Endothelial cell of umbilical vein (primary cell): Measurements from ENCODE around the gene CFI. TPM values are rescaled to one million over a fixed set of nuclear protein-coding genes. Genes with fewer than 3 reads are reported as not detected.

Experiments
- BruUV-seq: library from RNA; stranded (reverse); fragments of 400-500 nt; replicated peaks from 2 replicates; lab custom pipeline; 2021; lab: Mats Ljungman, UMichigan
- CTCF ChIA-PET: fragments of 300-600, 350-600 bp; sonication (Branson Sonifier 250); formaldehyde crosslinking; loops from one replicate; lab custom pipeline; 2021; ENCODE audit warnings: antibody characterized with exemption, inconsistent platforms; lab: Charles Lee
- POLR2A ChIA-PET: fragments of 300-600, 350-600 bp; sonication (Branson Sonifier 250); formaldehyde crosslinking; loops from one replicate; lab custom pipeline; 2021; ENCODE audit warnings: antibody characterized with exemption, inconsistent platforms; lab: Charles Lee
- DNase-seq: peaks from one replicate; pipeline ENCODE4 v3.0.0-alpha.2; 2011; ENCODE audit warnings: low read depth, low spot score
- FAIRE-seq: peaks from 2 replicates; lab custom pipeline; 2011; peaks lifted over from hg19 to GRCh38; lab: Jason Lieb, UNC
- H2AFZ ChIP-seq: 2 replicates; pipeline ENCODE4 v1.6.0; 2012; ENCODE audit warnings: low read depth, low read length, control low read depth, inconsistent platforms
- H3K27ac ChIP-seq: 2 replicates; pipeline ENCODE4 v1.5.1; 2011; ENCODE audit warnings: low read depth, mild to moderate bottlenecking, control low read depth, low read length, moderate library complexity; ENCODE audit not compliant: insufficient read depth
- H3K27me3 ChIP-seq, 2 experiments: 2 replicates each; pipeline versions ENCODE4 v1.6.0 to v1.6.1; 2011; ENCODE audit warnings: low read length in 2 of 2, mixed read lengths in 1 of 2; ENCODE audit not compliant: control insufficient read depth in 2 of 2, insufficient read depth in 2 of 2
- H3K36me3 ChIP-seq, 2 experiments: 2 replicates in 1 of 2; 3 replicates in 1 of 2; pipeline ENCODE4 v1.5.1; 2011; ENCODE audit warnings: low read length in 2 of 2, mild to moderate bottlenecking in 1 of 2, moderate library complexity in 1 of 2; ENCODE audit not compliant: control insufficient read depth in 2 of 2, insufficient read depth in 2 of 2; ENCODE audit errors: extremely low read depth in 1 of 2
- H3K4me1 ChIP-seq: 3 replicates; pipeline ENCODE4 v1.5.1; 2011; ENCODE audit warnings: mild to moderate bottlenecking, low read length; ENCODE audit not compliant: control insufficient read depth, insufficient read depth; ENCODE audit errors: extremely low read depth
- H3K4me2 ChIP-seq: 2 replicates; pipeline ENCODE4 v1.6.1; 2011; ENCODE audit warnings: low read length, control low read depth, mixed read lengths; ENCODE audit not compliant: insufficient read depth
- H3K4me3 ChIP-seq, 3 experiments: fragments of 200-600 bp in 1 of 3; sonication (generic), shearing (Covaris generic) in 1 of 3; replicated peaks in 1 of 3; 2 replicates each; pipeline ENCODE4 v1.5.1; 2011 to 2016; ENCODE audit warnings: control low read depth in 3 of 3, low read length in 3 of 3, mild to moderate bottlenecking in 2 of 3, inconsistent platforms in 1 of 3, low read depth in 1 of 3, moderate library complexity in 1 of 3; ENCODE audit not compliant: insufficient read depth in 1 of 3
- H3K79me2 ChIP-seq: 2 replicates; pipeline ENCODE4 v1.6.0; 2012; ENCODE audit warnings: low read length, inconsistent platforms; ENCODE audit not compliant: control insufficient read depth, insufficient read depth
- H3K9ac ChIP-seq: replicated peaks from 2 replicates; pipeline ENCODE3; 2011; ENCODE audit warnings: low read length, control low read depth; ENCODE audit not compliant: insufficient read depth; ENCODE audit errors: extremely low read depth
- H3K9me1 ChIP-seq: replicated peaks from 3 replicates; pipeline ENCODE4 v1.6.0; 2011; ENCODE audit warnings: mild to moderate bottlenecking, low read length; ENCODE audit not compliant: control insufficient read depth, insufficient read depth; ENCODE audit errors: extremely low read depth
- H3K9me3 ChIP-seq: replicated peaks from 2 replicates; pipeline ENCODE4 v1.5.1; 2012; ENCODE audit warnings: low read length, inconsistent platforms; ENCODE audit not compliant: control insufficient read depth, insufficient read depth
- H4K20me1 ChIP-seq: replicated peaks from 2 replicates; pipeline ENCODE3; 2011; ENCODE audit warnings: mild to moderate bottlenecking, low read length; ENCODE audit not compliant: control insufficient read depth, insufficient read depth; ENCODE audit errors: extremely low read depth
- CTCF ChIP-seq, 2 donors: IDR thresholded peaks; 1 replicate in 1 of 2; 2 replicates in 1 of 2; pipeline ENCODE4 v1.5.1; 2011; ENCODE audit warnings: low read length in 2 of 2, mild to moderate bottlenecking in 2 of 2, moderate library complexity in 2 of 2, control low read depth in 1 of 2, inconsistent platforms in 1 of 2, low read depth in 1 of 2; ENCODE audit not compliant: insufficient read depth in 1 of 2; ENCODE audit errors: extremely low read depth in 1 of 2
- EZH2 ChIP-seq: IDR thresholded peaks from 2 replicates; pipeline ENCODE4 v1.6.1; 2012; ENCODE audit warnings: borderline replicate concordance, low read depth, mild to moderate bottlenecking, moderate library complexity, low read length, inconsistent platforms; ENCODE audit not compliant: severe bottlenecking
- FOS ChIP-seq: IDR thresholded peaks from 2 replicates; pipeline ENCODE4 v1.6.1; 2011; ENCODE audit warnings: mild to moderate bottlenecking, low read length, moderate library complexity, borderline replicate concordance; ENCODE audit not compliant: insufficient read depth
- GATA2 ChIP-seq: IDR thresholded peaks from 2 replicates; pipeline ENCODE4 v1.7.0; 2011; ENCODE audit warnings: low read depth, mild to moderate bottlenecking, moderate library complexity, mixed read lengths, low read length; ENCODE audit not compliant: insufficient read length, insufficient read depth
- JUN ChIP-seq: IDR thresholded peaks from 2 replicates; pipeline ENCODE4 v1.6.1; 2011; ENCODE audit warnings: borderline replicate concordance, low read depth; ENCODE audit not compliant: insufficient read length, insufficient read depth
- MYC ChIP-seq: IDR thresholded peaks from one replicate; pipeline ENCODE4 v1.6.1; 2011; ENCODE audit warnings: mild to moderate bottlenecking, low read depth, low read length
- POLR2A ChIP-seq: IDR thresholded peaks from 2 replicates; pipeline ENCODE4 v1.6.1; 2012; ENCODE audit warnings: low read depth, mild to moderate bottlenecking, control low read depth, low read length
- POLR2AphosphoS5 ChIP-seq: IDR thresholded peaks from 2 replicates; pipeline ENCODE4 v1.6.1; 2012; ENCODE audit warnings: low read depth, mild to moderate bottlenecking, control low read depth, low read length, moderate library complexity; ENCODE audit not compliant: insufficient read depth
- dilution Hi-C: fragments of 300-500 bp; cut with MboI; formaldehyde crosslinking; loops from one replicate; pipeline ENCODE4 v1.15.0; 2019; ENCODE audit warnings: low sequenced_read_pairs; ENCODE audit not compliant: extremely low pct_ligation_motif_present
- intact Hi-C: fragments of 100-400 bp; cut with micrococcal nuclease; formaldehyde crosslinking; loops from one replicate; pipeline ENCODE4 v1.10.0; 2022
- polyA plus RNA-seq, 4 experiments: library from polyadenylated mRNA; depleted of rRNA in 3 of 4; stranded (reverse) in 3 of 4; unstranded in 1 of 4; fragments of >200 nt; gene quantifications; 2 replicates each; pipeline versions ENCODE4 v1.2.1 to v1.2.3, GENCODE V29; 2011 to 2012; ENCODE audit warnings: missing spikeins in 1 of 4
- total RNA-seq: library from RNA; stranded (reverse); gene quantifications from 2 replicates; pipeline ENCODE4 v1.2.3, GENCODE V29; 2021
- TF ChIP-seq, protein P1 (sequence below): IDR thresholded peaks from 2 replicates; pipeline ENCODE4 v1.6.1; 2011; ENCODE audit not compliant: insufficient read depth, insufficient read length

CFI gene
- total and polyA plus RNA-seq, 2 donors (not counting 3 experiments of a cell fraction or from before 2014, with no cell fraction given): 10.0 to 21.4 TPM

DNA sequence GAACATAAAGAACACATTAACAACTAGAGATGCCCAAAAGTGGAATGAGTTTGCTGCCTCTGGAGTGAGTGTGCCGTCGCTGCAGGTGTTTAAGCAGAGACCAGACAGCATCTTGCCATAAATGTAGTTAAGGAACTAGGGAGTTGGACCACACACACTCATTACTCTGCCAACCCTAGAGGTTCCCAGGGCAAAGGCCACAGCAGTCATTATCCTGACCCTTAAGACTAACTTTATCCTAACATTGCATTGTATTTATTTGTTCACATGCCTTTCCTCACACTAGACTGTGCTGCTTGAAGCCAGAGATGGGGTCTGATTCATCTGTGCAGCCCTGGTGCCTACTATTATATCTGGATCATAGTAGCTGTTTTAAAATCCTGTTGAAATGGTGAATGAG lies 55.1 kb downstream of the CFI start:
- H4K20me1 ChIP-seq: no peaks in the 10 kb centered on the region
- H3K9ac ChIP-seq: no peak overlapping the region
- no peaks in the 10 kb centered on the region for H3K79me2 ChIP-seq
- no peak for FAIRE-seq
- H3K4me3 ChIP-seq: no peak overlapping the region
- intact Hi-C loops (no loop called here), dilution Hi-C loops (no loop called here)
- no peak for DNase-seq
- TF ChIP-seq FOS: no peak
- TF ChIP-seq, protein P1, sequence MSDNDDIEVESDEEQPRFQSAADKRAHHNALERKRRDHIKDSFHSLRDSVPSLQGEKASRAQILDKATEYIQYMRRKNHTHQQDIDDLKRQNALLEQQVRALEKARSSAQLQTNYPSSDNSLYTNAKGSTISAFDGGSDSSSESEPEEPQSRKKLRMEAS: no peak
- TF ChIP-seq JUN: no peak
- TF ChIP-seq CTCF (IDR thresholded peaks at IDR 0.05; ENCODE audit: extremely low read depth in 1 of 2, insufficient read depth in 1 of 2, low read depth in 1 of 2, low read length in 2 of 2): no peak
- no peak for TF ChIP-seq EZH2
- TF ChIP-seq GATA2: no peak
- no peak for TF ChIP-seq POLR2AphosphoS5
- no peak for TF ChIP-seq MYC
- TF ChIP-seq POLR2A: no peak
- H3K9me1 ChIP-seq: no peaks in the 10 kb centered on the region
- no peaks in the 10 kb centered on the region for H3K9me3 ChIP-seq
- POLR2A ChIA-PET: no interaction called here
- CTCF ChIA-PET: no interaction called here
- H3K27ac ChIP-seq: no peak overlapping the region
- no peaks in the 10 kb centered on the region for H3K4me1 ChIP-seq
- H3K27me3 ChIP-seq: no peaks in the 10 kb centered on the region
- no TSS peak for BruUV-seq
- H3K36me3 ChIP-seq: no peaks in the 10 kb centered on the region
- H2AFZ ChIP-seq: no peak overlapping the region
- no peak overlapping the region for H3K4me2 ChIP-seq
